Dermis microvascular lymphatic vessel endothelial cell (primary cell): Measurements from ENCODE around the gene LNX1. TPM values are rescaled to one million over a fixed set of nuclear protein-coding genes. Genes with fewer than 3 reads are reported as not detected.

Experiments used
- DNase-seq, 2 donors: peaks; one replicate each; pipeline versions ENCODE4 v3.0.0 to v3.0.0-alpha.2; 2010; ENCODE audit warnings: low read depth in 2 of 2
- total RNA-seq: library from RNA; depleted of rRNA; stranded (reverse); fragments of >200 nt; gene quantifications from 2 replicates; pipeline ENCODE4 v1.2.1, GENCODE V29; 2014

The LNX1 gene
- 4.0 and 5.1 TPM in 2 replicates for total RNA-seq

GRCh38 chr4:53591372-53591892, at the start of gene LNX1:
Gene LNX1, minus strand, starts transcription at chr4:53591486. Its CDS starts 17,484 bp downstream, at chr4:53574002.
- no peak for DNase-seq

GRCh38 chr4:53640576-53641453, 49.5 kb upstream of the LNX1 start:
- no peak for DNase-seq

GRCh38 chr4:53638919-53639318, 47.6 kb upstream of the LNX1 start:
- DNase-seq: no peak

GRCh38 chr4:53637348-53637747, 46.1 kb upstream of the LNX1 start:
- DNase-seq: no peak

GRCh38 chr4:53635697-53636483, 44.6 kb upstream of the LNX1 start:
- no peak for DNase-seq

- DNase-seq: no peak
Observed at GRCh38 chr4:53633608-53634007, 42.3 kb upstream of the LNX1 start.

GRCh38 chr4:53629296-53629695, 38.0 kb upstream of the LNX1 start:
- DNase-seq: no peak

GRCh38 chr4:53626491-53626890, 35.2 kb upstream of the LNX1 start:
- DNase-seq: no peak

- DNase-seq: no peak
Observed at GRCh38 chr4:53625888-53626287, 34.6 kb upstream of the LNX1 start.

GRCh38 chr4:53622739-53623151, 31.5 kb upstream of the LNX1 start:
- no peak for DNase-seq

GRCh38 chr4:53620956-53621355, 29.7 kb upstream of the LNX1 start:
- DNase-seq: no peak

- no peak for DNase-seq
Observed at GRCh38 chr4:53619431-53619830, 28.1 kb upstream of the LNX1 start.

GRCh38 chr4:53618321-53618720, 27.0 kb upstream of the LNX1 start:
- DNase-seq: peak in 1 of 2 donors; percentile 66

GRCh38 chr4:53617101-53617680, 25.9 kb upstream of the LNX1 start:
- peak in 1 of 2 donors; percentile 6 for DNase-seq

- DNase-seq: no peak
Observed at GRCh38 chr4:53616219-53616618, 24.9 kb upstream of the LNX1 start.

- DNase-seq: no peak
Observed at GRCh38 chr4:53614591-53614990, 23.3 kb upstream of the LNX1 start.

GRCh38 chr4:53613428-53613827, 22.1 kb upstream of the LNX1 start:
- no peak for DNase-seq

- no peak for DNase-seq
Observed at GRCh38 chr4:53608649-53609048, 17.4 kb upstream of the LNX1 start.

- no peak for DNase-seq
Observed at GRCh38 chr4:53608242-53608641, 17.0 kb upstream of the LNX1 start.

- DNase-seq: peak in 1 of 2 donors; percentile 84
Observed at GRCh38 chr4:53605783-53606182, 14.5 kb upstream of the LNX1 start.

- DNase-seq: no peak
Observed at GRCh38 chr4:53602390-53602789, 11.1 kb upstream of the LNX1 start.

GRCh38 chr4:53601251-53601764, 10.0 kb upstream of the LNX1 start:
- peak; percentile 49 to 67 for DNase-seq
